AG09309 (cell line): Measurements from ENCODE around the gene GPR155.
"Not testable (repeated sequence)": the region's sequence is repeated elsewhere in the genome, so short reads cannot be mapped to it uniquely, and the experiment has no call there.

Experiments used
- DNase-seq: peaks from one replicate; pipeline ENCODE4 v3.0.0-alpha.2; 2010; ENCODE audit warnings: low read depth
- H3K4me3 ChIP-seq: 2 replicates; pipeline ENCODE4 v1.5.1; 2011; ENCODE audit warnings: mild to moderate bottlenecking, low read depth, low read length, moderate library complexity; ENCODE audit not compliant: control insufficient read depth
- TF ChIP-seq, protein P1 (sequence below): IDR thresholded peaks from 2 replicates; pipeline ENCODE4 v1.5.1; 2011; ENCODE audit warnings: mild to moderate bottlenecking, low read depth, low read length, inconsistent platforms; ENCODE audit not compliant: insufficient read depth, control insufficient read depth; ENCODE audit errors: missing control alignments

The GPR155 gene

DNA sequence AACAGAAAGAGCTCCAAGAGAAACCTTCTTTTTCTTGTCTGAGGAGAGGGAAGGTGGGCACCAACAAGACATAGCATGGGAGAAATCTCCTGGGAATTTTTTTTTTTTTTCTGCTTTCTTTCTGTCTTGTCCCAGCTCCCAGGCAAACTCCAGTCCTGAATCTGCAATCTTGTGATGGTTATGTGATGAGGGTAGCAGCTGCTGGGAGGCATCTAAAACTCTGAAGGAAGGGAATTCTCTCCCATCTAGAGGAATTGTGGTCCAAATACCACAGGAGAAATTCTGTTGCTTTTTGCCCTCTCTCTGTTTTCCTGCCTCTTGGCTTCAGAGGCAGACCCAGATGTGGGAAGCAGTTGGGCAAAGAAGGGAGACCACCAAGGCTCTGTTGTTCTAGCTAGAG, 74.6 kb downstream of the GPR155 start:
- H3K4me3 ChIP-seq: no peak overlapping the region
- TF ChIP-seq, protein P1, sequence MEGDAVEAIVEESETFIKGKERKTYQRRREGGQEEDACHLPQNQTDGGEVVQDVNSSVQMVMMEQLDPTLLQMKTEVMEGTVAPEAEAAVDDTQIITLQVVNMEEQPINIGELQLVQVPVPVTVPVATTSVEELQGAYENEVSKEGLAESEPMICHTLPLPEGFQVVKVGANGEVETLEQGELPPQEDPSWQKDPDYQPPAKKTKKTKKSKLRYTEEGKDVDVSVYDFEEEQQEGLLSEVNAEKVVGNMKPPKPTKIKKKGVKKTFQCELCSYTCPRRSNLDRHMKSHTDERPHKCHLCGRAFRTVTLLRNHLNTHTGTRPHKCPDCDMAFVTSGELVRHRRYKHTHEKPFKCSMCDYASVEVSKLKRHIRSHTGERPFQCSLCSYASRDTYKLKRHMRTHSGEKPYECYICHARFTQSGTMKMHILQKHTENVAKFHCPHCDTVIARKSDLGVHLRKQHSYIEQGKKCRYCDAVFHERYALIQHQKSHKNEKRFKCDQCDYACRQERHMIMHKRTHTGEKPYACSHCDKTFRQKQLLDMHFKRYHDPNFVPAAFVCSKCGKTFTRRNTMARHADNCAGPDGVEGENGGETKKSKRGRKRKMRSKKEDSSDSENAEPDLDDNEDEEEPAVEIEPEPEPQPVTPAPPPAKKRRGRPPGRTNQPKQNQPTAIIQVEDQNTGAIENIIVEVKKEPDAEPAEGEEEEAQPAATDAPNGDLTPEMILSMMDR: no peak
- DNase-seq: no peak

DNA sequence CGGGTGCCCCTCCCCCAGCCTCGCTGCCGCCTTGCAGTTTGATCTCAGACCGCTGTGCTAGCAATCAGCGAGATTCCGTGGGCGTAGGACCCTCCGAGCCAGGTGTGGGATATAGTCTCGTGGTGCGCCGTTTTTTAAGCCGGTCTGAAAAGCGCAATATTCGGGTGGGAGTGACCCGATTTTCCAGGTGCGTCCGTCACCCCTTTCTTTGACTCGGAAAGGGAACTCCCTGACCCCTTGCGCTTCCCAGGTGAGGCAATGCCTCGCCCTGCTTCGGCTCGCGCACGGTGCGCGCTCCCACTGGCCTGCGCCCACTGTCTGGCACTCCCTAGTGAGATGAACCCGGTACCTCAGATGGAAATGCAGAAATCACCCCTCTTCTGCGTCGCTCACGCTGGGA, 76.8 kb downstream of the GPR155 start:
- not testable (repeated sequence) for H3K4me3 ChIP-seq, DNase-seq

DNA sequence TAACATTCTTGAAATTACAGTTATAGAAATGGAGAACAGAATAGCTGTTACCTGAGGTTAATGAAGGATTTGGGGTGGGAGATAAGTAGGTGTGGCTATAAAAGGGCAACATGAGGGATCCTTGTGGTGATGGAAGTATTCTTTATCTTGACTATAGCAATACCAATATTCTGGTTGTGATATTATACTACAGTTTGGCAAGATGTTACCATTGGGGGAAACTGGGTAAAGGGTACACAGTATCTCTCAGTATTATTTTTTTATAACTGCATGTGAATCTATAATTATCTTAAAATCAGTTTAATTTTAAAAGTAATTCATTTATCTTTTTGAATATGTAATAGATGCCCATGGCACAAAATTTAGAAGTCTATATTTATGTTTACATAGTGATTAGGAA, 83.2 kb downstream of the GPR155 start:
- DNase-seq: no peak
- H3K4me3 ChIP-seq: no peak overlapping the region

DNA sequence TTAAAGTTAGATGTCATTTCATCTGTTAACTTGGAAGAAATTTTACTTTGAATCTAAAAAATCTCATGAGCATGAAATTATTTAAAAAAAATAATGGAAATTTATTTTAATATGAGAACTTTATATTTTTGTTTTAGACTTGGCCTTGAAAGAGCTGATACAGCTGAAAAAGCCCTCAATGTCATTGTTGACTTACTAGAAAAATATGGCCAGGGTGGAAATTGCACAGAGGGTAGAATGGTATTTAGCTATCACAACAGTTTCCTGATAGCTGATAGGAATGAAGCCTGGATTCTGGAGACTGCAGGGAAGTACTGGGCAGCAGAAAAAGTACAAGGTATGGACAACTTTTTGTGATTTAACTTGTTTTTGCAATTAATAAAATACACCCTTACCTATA, 86.0 kb downstream of the GPR155 start:
- TF ChIP-seq, protein P1: no peak
- no peak for DNase-seq

More for the DNA sequence above, 83.2 kb downstream of the GPR155 start:
- TF ChIP-seq, protein P1: no peak

DNA sequence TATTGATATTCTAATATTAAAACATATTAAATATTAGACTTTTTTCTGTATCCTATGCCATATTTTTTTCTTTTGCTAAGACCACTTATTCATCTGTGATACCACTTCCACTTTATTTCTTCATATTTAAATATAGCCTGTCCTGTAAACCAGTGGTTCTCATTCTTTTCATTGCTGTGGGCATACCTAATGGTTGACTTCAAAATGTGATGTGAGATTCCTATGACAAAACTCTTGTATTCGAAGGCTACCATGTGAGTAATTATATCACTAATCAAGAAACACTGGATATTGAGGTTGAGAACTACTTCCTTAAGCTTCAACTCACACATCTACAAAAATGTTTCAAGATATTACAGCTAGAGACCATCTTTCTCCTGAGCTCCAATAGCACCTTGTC, 87.7 kb downstream of the GPR155 start:
- TF ChIP-seq, protein P1: no peak
- H3K4me3 ChIP-seq: no peak overlapping the region
- no peak for DNase-seq

More for the DNA sequence above, 86.0 kb downstream of the GPR155 start:
- no peak overlapping the region for H3K4me3 ChIP-seq

DNA sequence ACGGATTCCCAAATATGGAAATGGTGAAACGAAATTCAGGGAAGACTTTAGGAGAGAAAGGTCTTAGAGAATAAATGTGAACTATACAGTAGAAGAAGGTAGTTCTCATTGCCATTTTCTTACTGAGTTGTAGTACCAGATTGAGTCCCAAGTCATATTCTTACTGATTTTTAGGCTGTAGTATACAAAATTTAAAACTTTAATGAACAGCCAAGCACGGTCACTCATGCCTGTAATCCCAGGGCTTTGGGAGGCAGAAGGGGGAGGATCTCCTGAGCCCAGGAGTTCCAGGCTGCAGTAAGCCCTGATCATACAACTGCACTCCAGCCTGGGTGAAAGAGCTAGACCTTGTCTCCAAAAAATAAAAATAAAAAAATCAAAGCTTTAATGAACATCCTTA, 89.1 kb downstream of the GPR155 start:
- TF ChIP-seq, protein P1: no peak
- no peak overlapping the region for H3K4me3 ChIP-seq
- DNase-seq: no peak

DNA sequence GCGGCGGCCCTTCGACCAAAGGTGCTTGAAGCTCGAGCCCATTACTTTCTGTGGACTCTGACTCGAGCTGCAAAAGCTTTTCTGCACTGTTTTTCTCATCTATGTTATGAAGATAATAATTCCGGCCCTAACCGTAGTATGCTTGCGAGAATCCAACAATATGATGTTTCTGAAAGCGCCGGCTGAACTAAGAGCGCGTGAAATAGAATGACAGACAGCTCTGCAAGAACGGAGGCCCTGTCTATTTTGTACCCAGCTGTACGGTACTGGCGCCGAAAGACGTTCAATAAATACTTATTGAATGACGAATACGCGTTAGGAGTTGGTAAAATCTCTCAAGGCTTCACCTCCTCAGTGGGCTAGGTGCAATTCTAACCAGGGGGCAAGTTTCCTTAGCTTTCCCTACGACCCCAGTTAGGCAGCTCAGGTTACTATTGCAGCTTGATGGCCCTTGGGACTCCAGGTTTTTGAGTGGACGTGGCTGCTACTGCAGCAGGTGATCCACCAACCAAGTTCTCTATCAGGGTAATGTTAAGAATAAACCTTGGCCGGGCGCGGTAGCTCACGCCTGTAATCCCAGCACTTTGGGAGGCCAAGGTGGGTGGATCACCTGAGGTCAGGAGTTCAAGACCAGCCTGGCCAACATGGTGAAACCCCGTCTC, 90.7 kb downstream of the GPR155 start:
- DNase-seq: no peak
- peak overlapping the region; percentile 97 for H3K4me3 ChIP-seq
- TF ChIP-seq, protein P1: no peak
